ENCODE results near the gene PARVB. TPM values are rescaled to one million over a fixed set of nuclear protein-coding genes. Genes with fewer than 3 reads are reported as not detected.

The PARVB gene
- total and polyA plus RNA-seq, 2 experiments from 2014 or later, result 10.2 to 11.2 TPM

DNA sequence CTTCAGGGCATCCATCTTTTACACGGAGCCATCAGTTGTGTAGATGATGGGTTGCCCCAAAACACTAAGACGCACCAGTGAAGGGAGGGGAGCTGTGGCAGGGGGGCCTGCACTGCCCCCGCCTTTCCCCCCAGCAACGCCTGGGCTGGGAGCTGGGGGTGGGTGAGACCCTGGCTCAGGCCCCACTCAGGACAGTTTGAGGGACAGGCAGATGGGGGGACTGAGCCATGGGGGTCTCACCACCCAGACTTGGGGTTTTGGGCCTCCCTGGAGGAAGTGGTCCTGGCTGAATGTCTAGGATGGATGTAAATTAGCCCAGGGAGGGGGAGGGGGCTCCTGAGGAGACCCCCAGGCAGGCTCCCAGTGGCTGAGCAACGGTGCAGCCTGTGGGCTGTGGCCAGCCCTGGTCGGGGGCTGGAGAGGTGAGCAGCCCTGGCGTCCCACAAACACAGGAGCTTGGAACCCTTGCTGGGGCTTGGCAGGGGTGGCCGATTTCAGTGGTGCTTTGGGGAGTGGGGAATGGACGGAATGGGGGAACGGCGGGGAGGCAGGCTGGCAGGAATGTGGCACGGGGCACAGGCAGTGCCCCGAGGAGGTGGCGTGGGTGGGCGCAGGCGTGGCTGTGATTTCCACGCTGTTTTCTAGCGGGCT, 6.1 kb downstream of the PARVB start:
- H3K27ac ChIP-seq, result no peak overlapping the region

GRCh38 chr22:44030702-44031082, 6.6 kb downstream of the PARVB start:
- H3K79me2 ChIP-seq, result peaks cover 5% of the 10 kb centered on the region
- DNase-seq (ENCODE audit: low spot score), result no peak
- H3K4me1 ChIP-seq (ENCODE audit: insufficient read depth), result peaks cover 8% of the 10 kb centered on the region
- H3K36me3 ChIP-seq (replicated peaks; ENCODE audit: insufficient read depth, low read depth), result no peaks in the 10 kb centered on the region
- no peak overlapping the region for H3K27ac ChIP-seq
- no peaks in the 10 kb centered on the region for H3K27me3 ChIP-seq
- no peaks in the 10 kb centered on the region for H4K20me1 ChIP-seq (ENCODE audit: insufficient read depth, poor library complexity, severe bottlenecking)
- no peak overlapping the region for H3K4me3 ChIP-seq
- 86% methylated on average over 8 of the region's 8 CpGs for WGBS (ENCODE audit: low lambda C conversion rate, missing lambda C conversion rate)
- no peak overlapping the region for H3K4me2 ChIP-seq
- H3K9me3 ChIP-seq (ENCODE audit: low read depth), result no peaks in the 10 kb centered on the region
- TF ChIP-seq CTCF (IDR thresholded peaks at IDR 0.05; ENCODE audit: poor library complexity) (no peak), EZH2 (IDR thresholded peaks at IDR 0.05; ENCODE audit: borderline replicate concordance) (no peak), EZH2phosphoT487 (IDR thresholded peaks at IDR 0.05; ENCODE audit: low read depth, severe bottlenecking, unreplicated experiment) (no peak)
- no peaks in the 10 kb centered on the region for H3K9me2 ChIP-seq (replicated peaks; ENCODE audit: insufficient read depth)
- no peak overlapping the region for H2AFZ ChIP-seq

More for the DNA sequence above, 6.1 kb downstream of the PARVB start:
- DNase-seq (ENCODE audit: low spot score), result no peak
- no peaks in the 10 kb centered on the region for H4K20me1 ChIP-seq (ENCODE audit: insufficient read depth, poor library complexity, severe bottlenecking)
- no peak overlapping the region for H3K4me3 ChIP-seq
- no peak for TF ChIP-seq CTCF (IDR thresholded peaks at IDR 0.05; ENCODE audit: poor library complexity)
- TF ChIP-seq EZH2phosphoT487 (IDR thresholded peaks at IDR 0.05; ENCODE audit: low read depth, severe bottlenecking, unreplicated experiment), result no peak
- no peak for TF ChIP-seq EZH2 (IDR thresholded peaks at IDR 0.05; ENCODE audit: borderline replicate concordance)
- H3K27me3 ChIP-seq, result no peaks in the 10 kb centered on the region
- H3K4me2 ChIP-seq, result no peak overlapping the region
- 92% methylated on average over 13 of the region's 18 CpGs for WGBS (ENCODE audit: low lambda C conversion rate, missing lambda C conversion rate)
- H2AFZ ChIP-seq, result no peak overlapping the region
- no peaks in the 10 kb centered on the region for H3K9me2 ChIP-seq (replicated peaks; ENCODE audit: insufficient read depth)
- peaks cover 5% of the 10 kb centered on the region for H3K79me2 ChIP-seq
- H3K36me3 ChIP-seq (replicated peaks; ENCODE audit: insufficient read depth, low read depth), result no peaks in the 10 kb centered on the region
- H3K9me3 ChIP-seq (ENCODE audit: low read depth), result no peaks in the 10 kb centered on the region
- H3K4me1 ChIP-seq (ENCODE audit: insufficient read depth), result peaks cover 8% of the 10 kb centered on the region

DNA sequence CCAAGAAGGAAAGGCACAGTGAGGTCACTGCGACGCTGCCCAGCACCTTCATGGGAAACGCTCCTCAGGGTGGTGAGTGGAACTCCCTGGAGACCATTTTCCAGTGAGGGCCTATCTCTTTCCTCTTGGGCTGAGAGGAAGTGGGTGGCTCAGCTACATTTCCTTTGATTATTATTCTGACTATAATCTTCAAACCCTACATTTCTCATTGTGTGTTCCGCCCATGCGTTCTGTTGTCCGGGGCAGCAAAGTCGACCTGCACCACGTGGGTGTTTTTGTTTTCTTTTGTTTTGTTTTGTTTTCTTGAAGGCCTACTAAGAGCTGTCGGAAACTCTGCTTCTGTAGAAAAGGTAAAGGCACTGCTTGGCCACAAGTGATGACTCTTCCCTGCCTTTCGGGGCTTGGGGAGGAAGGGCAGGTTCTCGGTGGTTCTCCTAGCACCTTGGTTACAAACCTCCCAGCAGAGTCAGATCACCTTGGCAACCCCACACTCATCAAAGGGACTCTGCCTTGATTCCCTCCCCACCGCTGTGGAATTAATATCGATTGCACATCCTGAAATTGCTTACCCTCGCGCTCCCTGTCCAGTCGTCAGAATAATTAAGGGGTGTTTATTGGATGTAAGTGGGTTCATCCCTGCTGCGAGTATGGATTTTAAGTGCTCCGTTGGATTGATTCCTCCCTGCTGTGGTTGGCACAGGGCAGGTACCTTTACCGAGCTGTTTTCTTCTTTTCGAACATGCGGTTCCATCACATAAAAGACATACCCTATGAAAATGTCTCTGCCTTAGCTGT, 7.3 kb downstream of the PARVB start:
- Histone ChIP-seq H3K9me3 (ENCODE audit: low read depth) (no peaks in the 10 kb centered on the region), H3K36me3 (replicated peaks; ENCODE audit: insufficient read depth, low read depth) (no peaks in the 10 kb centered on the region), H2AFZ (no peak overlapping the region), H3K27me3 (no peaks in the 10 kb centered on the region), H3K27ac (no peak overlapping the region), H3K79me2 (peaks cover 5% of the 10 kb centered on the region), H3K4me3 (no peak overlapping the region), H3K4me2 (no peak overlapping the region), H3K4me1 (ENCODE audit: insufficient read depth) (peaks cover 8% of the 10 kb centered on the region), H3K9me2 (replicated peaks; ENCODE audit: insufficient read depth) (no peaks in the 10 kb centered on the region), H4K20me1 (ENCODE audit: insufficient read depth, poor library complexity, severe bottlenecking) (no peaks in the 10 kb centered on the region)
- TF ChIP-seq CTCF (IDR thresholded peaks at IDR 0.05; ENCODE audit: poor library complexity), result no peak
- no peak for TF ChIP-seq EZH2 (IDR thresholded peaks at IDR 0.05; ENCODE audit: borderline replicate concordance)
- TF ChIP-seq EZH2phosphoT487 (IDR thresholded peaks at IDR 0.05; ENCODE audit: low read depth, severe bottlenecking, unreplicated experiment), result no peak
- WGBS (ENCODE audit: low lambda C conversion rate, missing lambda C conversion rate), result 88% methylated on average over 21 of the region's 21 CpGs
- no peak for DNase-seq (ENCODE audit: low spot score)
